GM21526 (cell line): ENCODE measurements around the gene SWT1.

ENCODE experiments used
- ATAC-seq: cut with Tn5 transposase; IDR thresholded peaks from one replicate; pipeline ENCODE4 v1.9.1; 2021; ENCODE audit warnings: moderate library complexity; ENCODE audit not compliant: unreplicated experiment, low FRiP score

The SWT1 gene, protein sequence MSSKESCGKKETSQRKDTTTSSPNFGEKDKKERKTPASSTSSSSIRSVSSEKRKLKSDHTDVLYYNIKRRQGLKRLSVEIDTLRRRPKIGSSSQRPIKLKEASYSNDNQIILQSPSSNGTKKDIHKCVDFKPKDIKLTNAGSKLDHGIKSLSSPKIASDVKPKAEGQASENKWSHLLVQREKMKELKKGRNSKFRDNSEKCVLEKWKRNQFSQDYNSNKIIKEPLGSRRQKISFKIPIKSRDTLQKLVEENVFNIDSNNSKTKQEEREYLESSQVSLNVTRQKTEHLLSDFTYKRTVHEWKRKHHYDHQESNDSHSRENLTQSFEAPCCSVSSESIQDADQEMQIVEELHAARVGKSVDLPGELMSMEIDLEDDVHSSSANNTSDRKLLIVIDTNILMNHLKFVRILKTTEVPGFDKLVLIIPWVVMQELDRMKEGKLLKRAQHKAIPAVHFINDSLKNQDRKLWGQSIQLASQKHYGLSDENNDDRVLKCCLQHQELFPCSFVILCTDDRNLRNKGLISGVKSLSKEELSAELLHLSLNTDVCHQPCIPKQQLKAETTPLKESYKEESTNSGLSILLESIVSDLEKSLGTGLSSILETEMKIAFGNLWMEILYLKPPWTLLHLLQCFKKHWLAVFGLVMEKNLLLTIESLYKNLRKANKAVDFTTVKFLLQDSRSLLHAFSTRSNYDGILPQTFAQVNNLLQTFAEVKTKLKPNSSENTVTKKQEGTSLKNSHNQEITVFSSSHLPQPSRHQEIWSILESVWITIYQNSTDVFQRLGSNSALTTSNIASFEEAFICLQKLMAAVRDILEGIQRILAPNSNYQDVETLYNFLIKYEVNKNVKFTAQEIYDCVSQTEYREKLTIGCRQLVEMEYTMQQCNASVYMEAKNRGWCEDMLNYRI

GRCh38 chr1:185156854-185157598 lies at the start of gene SWT1, which contains the start of gene TRMT1L:
TSS of gene SWT1 (plus strand) at chr1:185157167. CDS start at chr1:185160842, 3,675 bp downstream.
TSS of gene TRMT1L (minus strand) at chr1:185156953. CDS start at chr1:185156712, 241 bp downstream.
- ATAC-seq = peak; percentile 95

DNA sequence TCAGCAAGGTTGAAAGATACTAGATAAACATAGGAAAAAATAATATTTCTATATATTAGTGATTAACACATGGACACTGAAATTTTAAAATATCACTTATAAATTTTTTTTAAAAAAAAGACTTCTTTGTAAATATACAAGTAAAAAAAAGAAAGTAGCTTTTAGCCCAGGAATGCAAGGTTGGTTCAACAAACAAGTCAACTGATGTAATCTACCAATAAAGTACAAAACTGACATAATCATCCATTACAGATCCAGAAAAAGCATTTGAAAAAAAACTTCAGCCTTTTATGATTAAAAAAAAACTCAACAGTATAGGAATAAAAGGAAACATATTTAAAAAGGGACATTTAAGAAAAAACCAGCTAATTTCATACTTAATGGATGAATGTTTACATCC lies 48.6 kb upstream of the SWT1 start:
- ATAC-seq = no peak

DNA sequence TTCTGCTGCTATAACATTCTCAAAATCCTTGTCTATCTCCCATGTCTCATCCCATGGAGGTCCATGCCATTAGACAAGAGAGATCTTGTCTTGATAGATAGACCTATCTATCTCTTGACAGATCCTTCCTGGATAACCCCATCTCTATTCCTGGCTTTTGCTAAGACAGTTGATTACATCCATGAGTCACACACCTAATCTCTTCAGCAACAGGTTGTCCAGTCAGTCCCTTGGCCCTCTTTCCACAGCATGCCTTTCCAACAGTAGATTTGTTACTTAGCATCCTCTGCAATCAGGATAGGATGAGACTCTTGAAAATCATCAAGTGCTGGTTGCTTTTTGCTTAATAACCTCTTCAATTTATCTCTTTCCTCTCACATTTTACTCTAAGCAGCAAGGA lies 46.8 kb upstream of the SWT1 start:
- ATAC-seq = no peak

- no peak for ATAC-seq
Observed at GRCh38 chr1:185111873-185112272, 45.1 kb upstream of the SWT1 start.

DNA sequence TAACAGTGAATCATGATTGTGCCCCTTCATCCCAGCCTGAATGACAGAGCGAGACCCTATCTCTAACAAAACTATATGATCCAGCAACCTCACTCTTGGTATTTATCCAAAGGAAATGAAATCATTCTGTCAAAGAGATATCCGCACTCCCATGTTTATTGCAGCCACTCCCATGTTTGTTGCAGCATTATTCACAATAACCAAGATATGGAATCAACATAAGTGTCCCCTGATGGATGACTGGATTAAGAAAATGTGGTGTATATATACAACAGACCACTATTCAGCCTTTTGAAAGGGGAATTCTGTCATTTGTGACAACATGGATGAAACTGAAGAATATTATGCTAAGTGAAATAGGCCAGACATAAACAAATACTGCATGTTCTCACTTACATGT lies 44.6 kb upstream of the SWT1 start:
- no peak for ATAC-seq

DNA sequence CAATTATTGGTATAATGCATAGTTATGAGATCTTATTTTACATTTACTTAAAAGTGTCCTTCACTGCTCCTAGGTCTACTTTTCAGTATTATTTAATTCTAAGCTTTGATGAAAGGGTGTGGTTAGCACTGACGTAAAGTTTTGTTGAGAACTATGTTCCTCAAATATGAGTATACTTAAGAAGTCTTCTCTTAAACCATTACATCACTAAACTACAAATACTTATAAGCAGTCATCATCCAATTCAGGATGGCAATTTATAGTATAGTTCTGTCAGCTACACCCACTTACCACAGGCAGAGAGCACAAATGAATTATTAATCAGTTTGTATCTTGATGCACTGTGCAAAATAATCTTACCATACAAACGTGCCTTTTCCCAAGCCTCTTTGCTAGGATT lies 27.3 kb upstream of the SWT1 start:
- ATAC-seq = no peak

GRCh38 chr1:185132534-185132933 lies 24.4 kb upstream of the SWT1 start:
- no peak for ATAC-seq

- no peak for ATAC-seq
Observed at GRCh38 chr1:185137896-185138545, 18.9 kb upstream of the SWT1 start.

DNA sequence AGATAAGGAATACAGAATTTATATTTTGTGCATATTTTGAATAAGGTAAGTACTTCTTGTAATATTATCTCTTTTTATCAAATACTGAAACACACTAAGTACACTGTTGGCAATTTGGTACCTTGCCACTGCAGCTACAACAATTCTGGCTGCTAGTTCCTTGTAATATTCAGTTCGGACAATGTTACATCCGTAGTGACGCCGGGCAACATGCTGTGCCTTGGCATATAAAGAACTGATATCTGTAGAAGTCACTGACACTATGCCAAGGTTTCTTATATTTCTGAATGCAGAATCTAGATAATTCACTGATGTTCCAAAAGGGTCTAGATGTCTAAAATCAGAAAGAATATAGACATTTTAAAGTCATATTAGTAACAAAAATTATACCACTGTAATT lies 17.7 kb upstream of the SWT1 start:
- no peak for ATAC-seq

DNA sequence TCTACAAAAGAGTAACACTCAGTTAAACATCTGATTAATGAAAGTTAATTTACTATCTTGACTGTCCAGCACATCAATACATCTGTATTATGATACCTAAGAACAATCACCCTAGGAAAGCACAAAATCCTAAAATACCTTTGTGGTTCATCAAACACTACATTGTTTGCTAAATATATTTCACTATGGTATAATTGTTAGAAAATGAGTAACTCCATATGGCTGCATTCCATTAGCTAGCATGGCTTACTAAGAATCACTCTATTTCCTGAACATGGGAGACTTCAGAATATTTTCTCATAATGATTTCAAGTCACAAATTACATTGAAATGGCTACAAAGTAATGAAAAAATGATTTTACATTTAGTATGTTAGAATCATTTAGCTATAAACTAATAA lies 12.7 kb upstream of the SWT1 start:
- no peak for ATAC-seq

DNA sequence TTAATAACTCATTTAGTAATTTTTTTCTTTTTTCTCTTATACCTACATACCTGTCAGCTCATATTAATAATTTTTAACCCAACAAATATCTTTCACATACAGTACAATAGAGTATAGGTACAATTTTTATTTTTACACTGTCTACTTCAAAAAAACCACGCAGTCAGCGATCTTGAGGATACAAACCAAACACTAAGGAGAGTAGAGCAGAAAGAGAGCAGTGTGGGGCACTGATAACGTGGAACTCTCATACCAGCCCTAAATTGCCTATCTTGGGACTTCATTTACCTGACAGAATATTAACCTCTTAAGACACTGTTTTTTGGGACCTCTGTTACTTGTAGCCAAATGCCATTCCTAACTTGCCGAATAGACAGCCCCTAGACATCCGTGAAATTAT lies 5.8 kb upstream of the SWT1 start:
- ATAC-seq = no peak

GRCh38 chr1:185152187-185152767 lies 4.7 kb upstream of the SWT1 start:
- ATAC-seq = no peak

- no peak for ATAC-seq
Observed at GRCh38 chr1:185154912-185155513, 2.0 kb upstream of the SWT1 start.

DNA sequence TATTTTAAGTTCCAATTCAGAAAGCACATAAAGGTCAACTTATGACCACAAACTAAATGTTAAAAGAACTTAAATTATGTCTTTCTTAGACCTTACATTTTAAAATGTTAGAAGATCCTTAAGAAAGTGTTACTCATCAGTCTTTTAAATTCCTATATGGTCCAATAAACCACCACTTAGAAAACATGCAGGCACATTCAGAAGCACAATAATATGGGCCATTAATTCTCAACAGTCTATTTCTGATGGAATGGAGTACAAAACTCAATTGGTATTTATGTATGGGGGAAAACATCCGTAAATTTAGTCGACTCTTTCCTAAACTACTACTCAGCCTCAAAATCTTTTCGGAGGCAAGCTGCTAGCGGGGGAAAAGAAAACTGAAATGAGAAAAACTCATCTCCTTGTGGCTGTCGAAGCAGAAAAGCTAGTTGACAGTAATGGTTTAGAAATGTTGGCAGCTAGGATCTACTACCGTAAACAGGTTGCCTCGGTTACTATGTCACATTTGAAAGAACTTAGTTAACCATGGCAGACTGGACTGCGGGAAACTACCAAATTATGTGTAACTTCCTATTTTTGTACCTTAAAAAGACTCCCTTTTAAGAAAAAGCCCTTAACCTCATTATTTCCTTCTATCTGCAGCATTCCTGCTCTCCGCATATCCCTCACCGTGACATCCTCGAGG lies 1.2 kb upstream of the SWT1 start:
- no peak for ATAC-seq

- peak; percentile 25 for ATAC-seq
Observed at GRCh38 chr1:185156288-185156853, 596 bp upstream of the SWT1 start.

DNA sequence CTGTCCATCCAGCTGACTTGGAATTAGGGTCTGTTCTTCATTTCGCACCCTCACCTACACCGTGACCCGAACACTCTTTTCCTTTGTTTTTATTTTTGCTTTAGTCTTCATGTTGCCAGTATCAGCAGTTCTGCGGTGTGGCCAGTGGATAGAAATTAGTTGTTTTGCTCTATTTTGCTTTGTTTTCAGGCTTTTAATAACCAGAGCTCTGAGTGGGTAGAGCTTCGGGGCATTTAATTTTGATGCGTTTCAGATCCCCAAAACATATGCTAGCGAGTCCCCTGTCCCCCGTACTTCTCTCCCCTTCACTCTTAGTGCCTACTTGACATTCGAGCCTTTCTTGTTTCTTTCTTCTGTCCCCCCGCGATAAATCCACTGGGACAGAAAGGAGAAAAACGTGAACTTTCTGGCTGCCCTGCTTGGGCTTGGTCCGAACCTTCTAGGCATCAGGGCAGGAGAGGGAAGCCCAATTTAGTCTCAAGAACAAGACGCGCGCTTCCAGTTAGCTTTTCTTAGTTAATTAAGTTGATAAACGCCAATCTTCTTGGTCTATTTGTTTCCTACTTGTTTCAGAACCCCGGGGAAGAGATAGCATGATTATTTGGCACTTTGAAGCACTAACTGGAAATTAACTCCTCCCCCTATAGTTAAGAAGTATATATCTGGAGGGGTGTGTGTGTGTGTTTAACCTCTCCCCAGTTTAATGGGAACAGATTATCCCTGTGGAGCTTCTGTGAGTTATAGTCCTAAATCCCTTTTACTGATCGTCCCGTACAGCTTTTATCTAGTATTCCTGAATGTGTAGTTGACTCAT lies 839 bp downstream of the SWT1 start:
- no peak for ATAC-seq

DNA sequence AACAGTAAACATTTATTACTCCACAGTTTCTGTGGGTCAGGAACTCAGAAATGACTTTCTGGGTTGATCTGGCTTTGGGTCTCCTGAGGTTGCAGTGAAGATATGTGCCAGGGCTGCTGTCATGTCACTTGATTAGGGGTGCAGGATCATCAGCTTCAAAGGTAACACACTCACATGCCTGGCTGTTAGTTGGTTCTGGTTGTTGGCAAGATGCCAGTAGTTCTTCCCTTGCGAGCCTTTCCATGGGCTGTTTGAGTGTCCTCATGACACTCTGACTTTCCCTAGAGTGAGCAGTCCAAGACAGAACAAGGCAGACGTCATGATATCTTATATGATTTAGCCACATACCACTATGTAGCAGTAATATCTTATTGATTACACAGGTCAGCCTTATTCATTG lies 1.8 kb downstream of the SWT1 start:
- no peak for ATAC-seq

DNA sequence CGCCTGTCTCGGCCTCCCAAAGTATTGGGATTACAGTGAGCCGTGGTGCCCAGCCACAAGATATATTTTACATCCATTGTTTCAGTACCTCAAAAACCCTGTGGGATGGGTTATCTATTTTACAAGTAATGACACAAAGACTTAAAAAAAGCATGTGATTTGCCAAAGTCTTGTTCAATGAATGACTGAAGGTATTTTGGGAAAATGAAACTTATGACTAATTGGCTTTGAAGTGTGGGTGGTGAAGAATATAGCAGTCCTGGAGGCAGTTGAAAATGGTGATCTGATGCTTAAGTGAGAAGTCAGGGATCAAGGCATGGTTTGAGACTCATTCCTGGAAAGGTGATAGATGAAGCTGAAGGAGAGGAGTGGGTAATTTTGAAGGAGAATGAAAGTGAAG lies 3.0 kb downstream of the SWT1 start:
- ATAC-seq = no peak
